Testis (tissue), 3 donors: ENCODE measurements around the gene DBN1. TPM values are rescaled to one million over a fixed set of nuclear protein-coding genes. Genes with fewer than 3 reads are reported as not detected.

ENCODE experiments used
- DNase-seq: peaks from one replicate; pipeline ENCODE4 v3.0.0-alpha.2; 2019
- H3K27ac ChIP-seq, 2 donors: fragments of 200-600 bp; sonication (generic); one replicate each; pipeline ENCODE4 v1.5.1; 2019
- H3K27me3 ChIP-seq: fragments of 200-600 bp; sonication (generic); one replicate; pipeline ENCODE4 v1.5.1; 2019
- H3K36me3 ChIP-seq: fragments of 200-600 bp; sonication (generic); one replicate; pipeline ENCODE4 v1.5.1; 2017; ENCODE audit warnings: low read depth; ENCODE audit errors: missing control alignments
- H3K4me1 ChIP-seq: fragments of 200-600 bp; sonication (generic); one replicate; pipeline ENCODE4 v1.5.1; 2019
- H3K4me3 ChIP-seq, 2 donors: fragments of 200-600 bp; sonication (generic); one replicate each; pipeline ENCODE4 v1.5.1; 2017 to 2019
- H3K9me3 ChIP-seq: fragments of 200-600 bp; sonication (generic); one replicate; pipeline ENCODE4 v1.5.1; 2017
- CTCF ChIP-seq, 3 experiments: fragments of 450-650 bp in 2 of 3; fragments of 200-600 bp in 1 of 3; sonication (generic) in 1 of 3; IDR thresholded peaks; one replicate each; pipeline ENCODE4 v1.5.1; 2016 to 2019; ENCODE audit warnings: antibody characterized with exemption in 3 of 3, mild to moderate bottlenecking in 2 of 3, moderate library complexity in 1 of 3
- POLR2A ChIP-seq: fragments of 450-650 bp; IDR thresholded peaks from one replicate; pipeline ENCODE4 v1.6.1; 2017; ENCODE audit warnings: antibody characterized with exemption, mild to moderate bottlenecking, moderate library complexity
- WGBS, 2 donors: methylation state at CpG; one replicate each; pipeline ENCODE4 v1.1.5; 2018; 5-methylcytosine and 5-hydroxymethylcytosine counted together
- intact Hi-C: fragments of 100-400 bp; cut with DNase I; formaldehyde crosslinking; loops from one replicate; pipeline ENCODE4 v1.15.1; 2023; ENCODE audit warnings: low total_unique reads
- polyA plus RNA-seq: library from polyadenylated mRNA; stranded (reverse); fragments of 350-450 nt; fragmentation: Illumina TruSeq; extraction: RNeasy Lipid Tissue Mini Kit (QIAGEN cat#74804); gene quantifications from one replicate; pipeline ENCODE4 v1.2.3, GENCODE V29; 2014; ENCODE audit warnings: low read depth, low replicate concordance; ENCODE audit not compliant: insufficient read depth
- total RNA-seq, 2 donors: library from RNA; depleted of rRNA; stranded (reverse); fragments of >200 nt; gene quantifications; one replicate each; pipeline ENCODE4 v1.2.3, GENCODE V29; 2016

DBN1 gene
- total and polyA plus RNA-seq, 3 donors from 2014 or later = 50.5 to 83.1 (median 69.6) TPM

- no peak overlapping the region for H3K27ac ChIP-seq
- H3K9me3 ChIP-seq = no peaks in the 10 kb centered on the region
- no peak for DNase-seq
- H3K36me3 ChIP-seq = no peaks in the 10 kb centered on the region
- H3K4me3 ChIP-seq = no peak overlapping the region
- intact Hi-C loops = no loop called here
- WGBS, 2 donors = 83 to 96% methylated on average over 8 to 18 of the region's 18 CpGs
- H3K27me3 ChIP-seq = no peaks in the 10 kb centered on the region
- peaks cover 7% of the 10 kb centered on the region for H3K4me1 ChIP-seq
- TF ChIP-seq CTCF (IDR thresholded peaks at IDR 0.05) = no peak
- no peak for TF ChIP-seq POLR2A
Observed at GRCh38 chr5:177432143-177432838, 41.1 kb downstream of the DBN1 start.

GRCh38 chr5:177431317-177432142, 41.9 kb downstream of the DBN1 start:
- no peak for DNase-seq
- H3K27ac ChIP-seq = no peak overlapping the region
- H3K9me3 ChIP-seq = no peaks in the 10 kb centered on the region
- TF ChIP-seq CTCF (IDR thresholded peaks at IDR 0.05) (no peak), POLR2A (no peak)
- H3K27me3 ChIP-seq = no peaks in the 10 kb centered on the region
- 85 to 89% methylated on average over 12 to 29 of the region's 29 CpGs for WGBS, 2 donors
- intact Hi-C loops = no loop called here
- no peak overlapping the region for H3K4me3 ChIP-seq
- H3K36me3 ChIP-seq = no peaks in the 10 kb centered on the region
- H3K4me1 ChIP-seq = peaks cover 12% of the 10 kb centered on the region

GRCh38 chr5:177430972-177431316, 42.5 kb downstream of the DBN1 start:
- WGBS, 2 donors = 78 to 84% methylated on average over 7 of the region's 7 CpGs
- no peaks in the 10 kb centered on the region for H3K36me3 ChIP-seq
- intact Hi-C loops = no loop called here
- TF ChIP-seq CTCF (IDR thresholded peaks at IDR 0.05) = no peak
- no peak for TF ChIP-seq POLR2A
- no peaks in the 10 kb centered on the region for H3K27me3 ChIP-seq
- no peak for DNase-seq
- H3K9me3 ChIP-seq = no peaks in the 10 kb centered on the region
- no peak overlapping the region for H3K27ac ChIP-seq
- peaks cover 12% of the 10 kb centered on the region for H3K4me1 ChIP-seq
- no peak overlapping the region for H3K4me3 ChIP-seq

- Histone ChIP-seq H3K4me1 (peaks cover 12% of the 10 kb centered on the region), H3K27ac (no peak overlapping the region), H3K9me3 (no peaks in the 10 kb centered on the region), H3K36me3 (no peaks in the 10 kb centered on the region), H3K27me3 (no peaks in the 10 kb centered on the region), H3K4me3 (no peak overlapping the region)
- TF ChIP-seq POLR2A (no peak), CTCF (IDR thresholded peaks at IDR 0.05) (no peak)
- WGBS, 2 donors = 82 to 89% methylated on average over 19 to 26 of the region's 26 CpGs
- no peak for DNase-seq
- intact Hi-C loops = no loop called here
Observed at GRCh38 chr5:177430140-177430951, 43.1 kb downstream of the DBN1 start.
